Vagina (tissue), 2 donors: ENCODE measurements around the gene C17orf50. TPM values are rescaled to one million over a fixed set of nuclear protein-coding genes. Genes with fewer than 3 reads are reported as not detected.

Experiments used
- DNase-seq, 2 donors: peaks; one replicate each; pipeline ENCODE4 v3.0.0-alpha.2; 2017; ENCODE audit errors: extremely low spot score in 2 of 2
- H3K27ac ChIP-seq: fragments of 200-600 bp; sonication (generic); one replicate; pipeline ENCODE4 v1.5.1; 2019
- H3K27me3 ChIP-seq: fragments of 200-600 bp; sonication (generic); one replicate; pipeline ENCODE4 v1.5.1; 2019
- H3K36me3 ChIP-seq, 2 donors: fragments of 200-600 bp; sonication (generic); one replicate each; pipeline ENCODE4 v1.5.1; 2017 to 2019
- H3K4me1 ChIP-seq: fragments of 200-600 bp; sonication (generic); one replicate; pipeline ENCODE4 v1.5.1; 2019
- H3K4me3 ChIP-seq, 2 donors: fragments of 200-600 bp; sonication (generic); 1 replicate in 1 of 2; 2 replicates in 1 of 2; pipeline ENCODE4 v1.5.1; 2016 to 2019
- H3K9me3 ChIP-seq: fragments of 200-600 bp; sonication (generic); one replicate; pipeline ENCODE4 v1.5.1; 2019
- CTCF ChIP-seq, 3 experiments: fragments of 450-650 bp in 2 of 3; fragments of 200-600 bp in 1 of 3; sonication (generic) in 1 of 3; IDR thresholded peaks; one replicate each; pipeline ENCODE4 v1.5.1; 2017 to 2019; ENCODE audit warnings: antibody characterized with exemption in 3 of 3, mild to moderate bottlenecking in 2 of 3, moderate library complexity in 2 of 3
- POLR2A ChIP-seq, 2 donors: fragments of 450-650 bp; IDR thresholded peaks; one replicate each; pipeline ENCODE4 v1.6.1; 2017; ENCODE audit warnings: antibody characterized with exemption in 2 of 2, mild to moderate bottlenecking in 2 of 2, moderate library complexity in 2 of 2
- POLR2AphosphoS5 ChIP-seq, 2 donors: sonication (generic); formaldehyde crosslinking; IDR thresholded peaks; one replicate each; pipeline ENCODE4 v1.9.0; 2017; ENCODE audit warnings: antibody characterized with exemption in 2 of 2, mild to moderate bottlenecking in 2 of 2, low read depth in 1 of 2; ENCODE audit not compliant: insufficient read depth in 1 of 2
- intact Hi-C: fragments of 100-400 bp; cut with DNase I; formaldehyde crosslinking; loops from one replicate; pipeline ENCODE4 v1.15.1; 2023
- total RNA-seq: library from RNA; depleted of rRNA; stranded (reverse); fragments of >200 nt; gene quantifications from one replicate; pipeline ENCODE4 v1.2.3, GENCODE V29; 2016

C17orf50 gene
- total RNA-seq, 1 donor from 2014 or later = not detected

- no peak for DNase-seq
- Histone ChIP-seq H3K9me3 (no peaks in the 10 kb centered on the region), H3K36me3 (no peaks in the 10 kb centered on the region), H3K27ac (no peak overlapping the region), H3K4me1 (peaks cover 10% of the 10 kb centered on the region), H3K27me3 (peaks cover 16% of the 10 kb centered on the region), H3K4me3 (no peak overlapping the region)
- intact Hi-C loops = no loop called here
- TF ChIP-seq POLR2AphosphoS5 (IDR thresholded peaks at IDR 0.05; ENCODE audit: insufficient read depth in 1 of 2, low read depth in 1 of 2) (no peak), POLR2A (IDR thresholded peaks at IDR 0.05) (no peak), CTCF (IDR thresholded peaks at IDR 0.05) (no peak)
Observed at GRCh38 chr17:35738519-35739133, 22.1 kb upstream of the C17orf50 start.

- intact Hi-C loops = loop anchor here (5.0 kb wide), 2 partner anchors 38 to 118 kb away; no protein-coding TSS in a partner anchor
- DNase-seq = no peak
- H3K27me3 ChIP-seq = peaks cover 16% of the 10 kb centered on the region
Observed at GRCh38 chr17:35740216-35740615, 20.5 kb upstream of the C17orf50 start.

GRCh38 chr17:35740997-35741931 lies 19.4 kb upstream of the C17orf50 start:
- Histone ChIP-seq H3K27me3 (peaks cover 16% of the 10 kb centered on the region), H3K9me3 (no peaks in the 10 kb centered on the region), H3K4me1 (peaks cover 10% of the 10 kb centered on the region), H3K36me3 (no peaks in the 10 kb centered on the region), H3K27ac (no peak overlapping the region), H3K4me3 (peak overlapping the region in 1 of 2 donors; percentile 30)
- no peak for DNase-seq
- intact Hi-C loops = loop anchor here (5.0 kb wide), 2 partner anchors 39 to 119 kb away; no protein-coding TSS in a partner anchor
- no peak for TF ChIP-seq POLR2AphosphoS5 (IDR thresholded peaks at IDR 0.05; ENCODE audit: insufficient read depth in 1 of 2, low read depth in 1 of 2)
- TF ChIP-seq POLR2A (IDR thresholded peaks at IDR 0.05) = no peak
- no peak for TF ChIP-seq CTCF (IDR thresholded peaks at IDR 0.05)

More at GRCh38 chr17:35740216-35740615, 20.5 kb upstream of the C17orf50 start:
- H3K4me3 ChIP-seq = no peak overlapping the region
- no peaks in the 10 kb centered on the region for H3K36me3 ChIP-seq
- peaks cover 10% of the 10 kb centered on the region for H3K4me1 ChIP-seq
- TF ChIP-seq POLR2A (IDR thresholded peaks at IDR 0.05) (no peak), CTCF (IDR thresholded peaks at IDR 0.05) (no peak), POLR2AphosphoS5 (IDR thresholded peaks at IDR 0.05; ENCODE audit: insufficient read depth in 1 of 2, low read depth in 1 of 2) (no peak)
- no peaks in the 10 kb centered on the region for H3K9me3 ChIP-seq
- H3K27ac ChIP-seq = no peak overlapping the region

- Histone ChIP-seq H3K27me3 (peaks cover 16% of the 10 kb centered on the region), H3K4me3 (no peak overlapping the region), H3K9me3 (no peaks in the 10 kb centered on the region), H3K4me1 (peaks cover 10% of the 10 kb centered on the region), H3K36me3 (no peaks in the 10 kb centered on the region), H3K27ac (no peak overlapping the region)
- no peak for TF ChIP-seq POLR2A (IDR thresholded peaks at IDR 0.05)
- no peak for TF ChIP-seq POLR2AphosphoS5 (IDR thresholded peaks at IDR 0.05; ENCODE audit: insufficient read depth in 1 of 2, low read depth in 1 of 2)
- no peak for TF ChIP-seq CTCF (IDR thresholded peaks at IDR 0.05)
- DNase-seq = no peak
- intact Hi-C loops = loop anchor here (5.0 kb wide), 2 partner anchors 40 to 120 kb away; no protein-coding TSS in a partner anchor
Observed at GRCh38 chr17:35742496-35742895, 18.2 kb upstream of the C17orf50 start.
